Activated T-cell treated with anti-CD3 and anti-CD28 coated beads, Interleukin-2, amount 50 U/mL, for 1 hour (primary cell): ENCODE results near the gene VCL.
"Not testable (repeated sequence)": the region's sequence is repeated elsewhere in the genome, so short reads cannot be mapped to it uniquely, and the experiment has no call there.

Experiments
- DNase-seq: peaks from one replicate; pipeline ENCODE4 v3.0.0-alpha.2; 2020

The VCL gene

DNA sequence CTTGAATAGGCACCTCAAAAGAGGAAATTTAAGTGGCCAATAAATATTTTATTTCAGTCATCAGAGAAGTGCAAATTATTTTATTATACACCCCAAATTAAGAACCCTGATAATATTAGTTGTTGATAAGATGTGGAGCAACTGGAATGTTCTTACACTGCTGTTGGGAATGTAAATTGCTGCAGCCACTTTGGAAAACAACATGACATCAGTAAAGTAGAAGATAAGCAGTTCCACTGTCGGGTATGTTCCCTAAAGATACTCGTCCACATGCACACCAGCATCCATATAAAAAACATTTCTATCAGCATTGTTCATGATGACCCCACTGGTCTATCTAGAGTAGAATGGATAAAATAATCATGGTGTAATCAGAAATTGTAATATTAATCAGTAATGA lies 46.5 kb downstream of the VCL start:
- DNase-seq: no peak

DNA sequence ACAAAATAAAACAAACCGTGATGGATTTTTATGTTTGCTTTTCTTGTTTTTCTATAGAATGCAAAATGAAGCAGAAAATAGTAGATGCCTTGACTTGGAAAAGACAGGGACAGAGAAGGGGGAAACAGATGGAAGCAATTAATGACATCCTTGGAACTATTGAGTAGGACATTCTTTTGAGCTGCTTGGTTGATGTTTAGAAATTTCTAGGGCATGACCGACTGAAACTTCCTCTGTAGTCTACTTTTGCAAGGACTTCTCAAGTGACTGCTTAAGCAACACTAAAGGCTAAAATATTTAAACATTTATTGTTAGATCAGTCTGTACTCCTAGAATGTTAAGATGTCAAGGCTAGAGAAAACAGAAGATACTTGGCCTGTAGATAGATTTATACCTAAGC lies 49.4 kb downstream of the VCL start:
- DNase-seq: no peak

DNA sequence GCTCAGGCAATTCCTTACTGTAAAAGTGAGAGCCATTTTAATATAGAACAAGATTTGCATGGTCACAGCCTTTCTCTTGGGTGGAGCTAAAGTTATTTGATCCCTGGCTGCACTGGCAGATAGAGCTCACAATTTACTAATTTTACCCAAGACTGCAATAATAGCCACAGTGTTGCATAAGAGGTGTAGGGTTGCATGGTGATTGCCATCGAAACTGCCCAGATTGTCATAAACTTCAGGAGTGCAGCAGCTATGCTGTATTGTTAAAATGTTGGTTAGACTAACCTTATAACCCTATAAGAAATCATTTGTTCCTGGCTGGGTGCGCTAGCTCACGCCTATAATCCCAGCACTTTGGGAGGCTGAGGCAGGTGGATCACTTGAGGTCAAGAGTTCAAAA lies 50.0 kb downstream of the VCL start:
- no peak for DNase-seq

DNA sequence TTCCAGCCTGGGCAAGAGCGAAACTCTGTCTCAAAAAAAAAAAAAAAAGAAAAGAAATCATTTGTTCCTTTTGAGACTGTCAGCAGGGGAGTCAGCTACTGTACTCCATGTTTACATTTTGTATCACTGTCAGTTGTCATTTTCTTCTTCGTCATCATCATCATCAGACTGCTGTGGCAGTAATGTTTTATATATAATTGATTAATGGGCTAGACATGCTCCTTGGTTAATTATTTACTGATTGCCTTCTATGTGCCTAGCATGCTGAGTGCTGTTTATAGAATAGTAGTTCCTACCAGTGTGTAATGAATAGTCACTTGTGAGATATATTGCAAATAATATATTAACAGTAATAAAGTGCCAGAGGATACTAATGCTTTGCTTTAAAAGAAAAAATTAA lies 50.5 kb downstream of the VCL start:
- DNase-seq: no peak

DNA sequence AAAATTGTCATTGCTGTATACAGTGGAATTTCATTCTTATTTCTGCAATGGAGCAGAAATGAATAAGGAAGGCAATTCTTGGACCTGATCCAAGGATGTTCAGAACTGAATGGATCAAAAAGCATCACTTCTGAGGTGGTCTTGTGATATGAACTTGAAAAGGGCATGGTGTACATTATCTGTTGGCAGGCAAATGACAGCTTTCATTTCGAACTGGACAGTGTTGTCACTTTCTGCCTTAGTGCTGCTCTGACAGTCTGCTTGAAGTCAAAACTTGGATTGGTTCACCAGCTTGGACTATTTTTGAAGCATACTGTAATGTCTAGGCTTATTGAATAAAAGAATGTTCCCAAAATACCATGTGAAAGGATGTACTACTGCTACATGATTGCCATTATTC lies 52.0 kb downstream of the VCL start:
- DNase-seq: no peak

DNA sequence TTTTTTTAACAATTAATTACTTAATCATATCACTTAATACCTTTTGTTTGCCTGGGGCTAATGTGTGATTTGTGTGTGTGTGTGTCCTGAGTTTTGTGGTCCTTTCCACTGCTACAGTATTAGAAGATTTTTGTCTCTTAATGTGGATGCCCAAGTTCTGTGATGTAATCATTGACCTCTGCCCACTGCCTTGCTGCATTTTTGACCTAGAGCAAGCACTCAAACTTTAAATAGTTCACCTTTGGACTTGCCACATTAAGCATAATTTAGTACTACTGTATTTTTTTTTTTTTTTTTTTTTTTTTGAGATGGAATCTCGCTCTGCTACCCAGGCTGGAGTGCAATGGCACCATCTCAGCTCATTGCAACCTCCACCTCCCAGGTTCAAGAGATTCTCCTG lies 52.7 kb downstream of the VCL start:
- DNase-seq: no peak

DNA sequence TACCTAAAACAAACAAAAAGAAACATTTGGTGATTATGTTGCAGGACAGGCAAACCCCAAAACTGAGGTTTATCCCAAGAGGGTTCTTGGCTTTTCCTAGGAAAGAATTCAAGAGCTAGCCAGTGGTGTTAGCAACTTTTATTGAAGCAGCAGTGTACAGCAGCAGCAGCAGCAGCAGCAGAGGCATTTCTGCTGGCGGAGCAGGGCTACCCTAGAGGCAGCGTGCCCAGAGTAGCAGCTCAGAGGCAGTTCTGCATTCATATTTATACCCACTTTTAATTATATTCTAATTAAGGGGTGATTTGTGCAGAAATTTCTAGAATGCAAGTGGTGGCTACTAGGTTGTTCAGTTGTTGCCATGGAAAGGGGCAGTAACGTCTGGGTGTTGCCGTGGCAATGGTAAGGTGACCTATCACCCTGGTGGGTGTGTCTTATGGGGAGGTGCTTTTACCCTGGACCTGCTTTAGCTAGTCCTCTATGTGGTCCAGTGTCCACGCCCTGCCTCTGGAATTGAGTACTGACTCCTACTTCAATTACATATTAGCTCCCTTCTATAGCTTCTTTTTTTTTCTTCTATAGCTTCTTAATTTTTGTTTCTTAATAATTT lies 53.9 kb downstream of the VCL start:
- no peak for DNase-seq

DNA sequence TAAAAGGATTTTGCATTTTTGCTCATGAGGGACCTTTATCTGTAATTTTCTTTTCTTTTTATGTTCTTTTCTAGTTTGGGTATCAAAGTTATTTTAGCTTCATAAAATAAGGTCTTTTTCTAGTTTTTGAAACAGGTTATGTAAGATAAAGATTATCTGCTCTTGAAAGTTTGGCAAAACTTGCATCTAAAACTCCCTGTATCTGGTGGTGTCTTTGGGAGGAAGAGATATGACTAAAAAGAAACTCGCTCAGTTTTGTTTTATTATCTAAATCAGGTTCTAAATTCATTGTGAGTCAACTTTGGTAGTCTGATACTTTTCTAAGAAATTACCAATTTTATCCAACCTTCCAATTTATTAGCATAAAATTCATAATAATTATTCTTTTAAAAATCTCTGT lies 55.1 kb downstream of the VCL start:
- DNase-seq: no peak

DNA sequence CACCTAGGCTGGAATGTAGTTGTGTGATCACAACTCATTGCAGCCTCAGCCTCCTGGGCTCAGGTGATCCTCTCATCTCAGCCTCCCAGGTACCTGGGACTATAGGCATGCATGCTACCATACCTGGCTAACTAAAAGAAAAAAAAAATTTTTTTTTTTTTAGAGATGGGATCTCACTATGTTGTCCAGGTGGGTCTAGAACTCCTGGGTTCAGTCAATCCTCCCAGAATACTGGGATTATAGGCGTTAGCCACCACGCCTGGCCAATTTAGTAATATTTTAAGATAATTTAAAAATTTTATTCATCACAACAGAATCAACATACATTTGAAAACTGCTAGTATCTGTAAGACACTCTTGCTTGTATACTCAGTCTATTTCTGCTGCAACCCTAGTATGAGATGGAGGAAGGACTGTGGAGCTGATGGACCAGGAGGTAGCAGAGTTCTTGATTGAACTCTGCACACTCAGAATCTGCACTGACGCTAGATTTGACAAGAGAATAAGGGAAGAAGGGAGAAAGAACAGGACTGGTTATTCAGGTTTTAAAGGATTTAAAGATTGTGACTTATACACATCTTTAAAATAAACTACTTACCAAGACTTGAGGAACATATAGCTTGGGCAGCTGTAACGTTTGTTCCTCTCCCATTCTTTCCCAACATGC lies 57.6 kb downstream of the VCL start:
- DNase-seq: no peak

DNA sequence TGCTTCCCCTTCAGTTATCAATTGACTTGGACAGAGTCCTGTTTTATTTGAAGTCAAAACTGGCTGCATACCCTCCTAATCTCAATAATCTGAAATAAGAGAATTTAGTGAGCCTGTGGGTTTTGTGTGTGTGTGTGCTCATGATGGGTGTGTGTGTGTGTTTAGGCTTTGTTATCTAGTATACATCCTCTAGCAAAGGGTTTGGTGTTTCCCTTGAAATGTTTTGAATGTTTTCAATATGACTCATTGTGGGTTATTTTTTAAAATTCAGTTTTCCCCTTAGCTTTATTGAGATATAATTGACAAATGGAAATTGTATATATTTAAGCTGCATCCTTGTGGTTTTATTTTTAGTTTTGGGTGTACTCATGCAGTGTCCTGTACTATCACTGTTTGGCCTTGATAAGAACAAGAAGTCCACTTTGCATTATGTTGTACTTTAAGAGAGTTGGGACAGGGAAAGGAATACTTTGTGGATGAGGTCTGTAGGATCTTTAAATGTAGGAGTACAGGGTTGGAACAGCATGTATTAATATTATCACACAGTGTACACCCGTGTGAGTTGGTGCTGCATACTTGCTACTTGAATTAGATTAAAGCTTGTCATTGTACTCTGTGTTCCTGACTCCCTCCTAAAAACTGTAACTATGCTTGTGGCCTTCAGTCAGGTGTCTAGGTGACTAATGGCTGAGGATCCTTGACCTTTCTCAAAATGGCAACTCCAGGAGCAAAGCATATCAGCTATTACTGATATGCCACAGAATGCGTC lies 58.3 kb downstream of the VCL start:
- DNase-seq: no peak

DNA sequence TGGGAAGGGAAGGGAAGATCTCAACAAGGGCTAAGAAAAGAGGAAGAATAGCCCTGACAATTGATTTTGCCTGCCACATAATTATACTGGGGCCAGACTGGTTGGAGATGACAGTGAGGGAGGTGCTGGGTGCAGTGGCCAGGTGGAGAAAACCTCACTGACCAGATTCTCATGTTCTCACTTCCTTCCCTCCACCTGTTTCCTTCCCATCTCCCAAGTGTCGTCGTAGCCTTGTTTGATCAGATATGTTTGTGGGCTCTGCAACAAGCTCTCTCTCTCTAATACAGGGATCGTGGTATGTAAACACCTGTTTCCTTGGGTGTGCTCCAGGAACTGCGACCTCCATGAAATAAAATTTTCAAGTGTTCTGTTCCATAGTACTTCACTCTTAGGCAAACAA lies 60.2 kb downstream of the VCL start:
- DNase-seq: no peak

DNA sequence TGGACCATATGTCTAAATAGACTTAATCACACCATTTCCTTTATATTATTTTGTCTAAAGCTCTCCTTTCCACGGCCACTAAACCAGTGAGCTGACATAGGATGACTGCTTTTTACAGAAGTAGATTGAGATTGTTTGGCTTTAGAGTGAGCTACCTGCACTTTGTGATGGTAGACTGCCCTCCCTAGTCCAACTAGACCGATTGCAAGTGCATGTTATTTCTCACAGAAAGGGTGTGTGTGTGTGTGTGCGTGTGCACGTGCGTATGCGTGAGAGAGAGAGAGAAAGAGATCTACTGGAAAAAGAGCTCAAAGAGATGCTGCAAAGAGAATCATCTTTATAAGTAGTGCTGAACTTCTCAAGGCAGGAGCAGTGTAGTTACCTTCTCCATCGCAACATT lies 60.7 kb downstream of the VCL start:
- DNase-seq: no peak

DNA sequence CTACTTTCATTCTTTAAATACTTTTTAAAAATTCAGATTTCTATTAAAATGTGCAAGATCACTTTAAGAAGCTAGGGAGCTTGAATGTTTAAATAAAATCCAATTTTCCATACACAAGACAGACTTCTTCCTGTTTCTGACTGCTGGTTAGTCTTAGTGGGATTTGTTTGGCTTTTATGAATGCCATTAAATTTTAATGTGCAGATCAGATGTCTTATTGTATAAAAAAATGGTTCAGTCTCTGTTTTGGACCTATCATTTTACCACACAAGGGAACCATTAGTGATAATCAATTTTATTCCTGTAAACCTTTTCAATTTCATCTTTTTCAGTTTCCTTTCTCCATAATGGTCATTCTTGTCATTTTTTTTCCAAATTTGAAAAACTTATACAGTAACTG lies 63.2 kb downstream of the VCL start:
- DNase-seq: no peak

DNA sequence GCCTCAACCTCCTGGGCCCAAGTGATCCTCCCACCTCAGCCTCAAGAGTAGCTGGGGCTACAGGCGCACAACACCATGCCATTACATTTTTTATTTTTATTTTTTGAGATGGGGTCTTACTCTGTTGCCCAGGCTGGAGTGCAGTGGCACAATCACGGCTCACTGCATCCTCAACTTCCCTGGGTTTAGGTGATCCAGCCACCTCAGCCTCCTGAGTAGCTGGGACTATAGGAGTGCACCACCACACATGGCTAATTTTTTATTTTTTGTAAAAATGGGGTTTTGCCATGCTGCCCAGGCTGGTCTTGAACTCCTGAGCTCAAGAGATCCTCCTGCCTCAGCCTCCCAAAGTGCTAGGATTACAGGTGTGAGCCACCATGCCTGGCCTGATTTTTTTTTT lies 64.1 kb downstream of the VCL start:
- not testable (repeated sequence) for DNase-seq

DNA sequence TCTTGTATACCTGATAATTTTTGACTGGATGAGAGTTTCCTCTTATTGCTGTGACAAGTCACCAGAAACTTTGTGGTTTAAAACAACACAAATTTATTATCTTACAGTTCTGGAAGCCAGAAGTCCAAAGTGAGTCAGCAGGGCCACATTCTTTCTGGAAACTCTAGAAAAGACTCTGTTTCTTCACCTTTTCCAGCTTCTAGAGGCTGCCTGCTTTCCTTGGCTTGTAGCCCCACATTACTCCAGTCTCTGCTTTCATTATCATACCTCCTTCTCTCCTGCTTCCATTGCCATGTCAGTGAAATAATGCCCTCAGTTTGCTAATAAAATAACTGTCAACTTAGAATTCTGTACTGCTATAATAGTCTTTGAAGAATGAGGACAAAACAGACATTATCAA lies 65.3 kb downstream of the VCL start:
- no peak for DNase-seq

DNA sequence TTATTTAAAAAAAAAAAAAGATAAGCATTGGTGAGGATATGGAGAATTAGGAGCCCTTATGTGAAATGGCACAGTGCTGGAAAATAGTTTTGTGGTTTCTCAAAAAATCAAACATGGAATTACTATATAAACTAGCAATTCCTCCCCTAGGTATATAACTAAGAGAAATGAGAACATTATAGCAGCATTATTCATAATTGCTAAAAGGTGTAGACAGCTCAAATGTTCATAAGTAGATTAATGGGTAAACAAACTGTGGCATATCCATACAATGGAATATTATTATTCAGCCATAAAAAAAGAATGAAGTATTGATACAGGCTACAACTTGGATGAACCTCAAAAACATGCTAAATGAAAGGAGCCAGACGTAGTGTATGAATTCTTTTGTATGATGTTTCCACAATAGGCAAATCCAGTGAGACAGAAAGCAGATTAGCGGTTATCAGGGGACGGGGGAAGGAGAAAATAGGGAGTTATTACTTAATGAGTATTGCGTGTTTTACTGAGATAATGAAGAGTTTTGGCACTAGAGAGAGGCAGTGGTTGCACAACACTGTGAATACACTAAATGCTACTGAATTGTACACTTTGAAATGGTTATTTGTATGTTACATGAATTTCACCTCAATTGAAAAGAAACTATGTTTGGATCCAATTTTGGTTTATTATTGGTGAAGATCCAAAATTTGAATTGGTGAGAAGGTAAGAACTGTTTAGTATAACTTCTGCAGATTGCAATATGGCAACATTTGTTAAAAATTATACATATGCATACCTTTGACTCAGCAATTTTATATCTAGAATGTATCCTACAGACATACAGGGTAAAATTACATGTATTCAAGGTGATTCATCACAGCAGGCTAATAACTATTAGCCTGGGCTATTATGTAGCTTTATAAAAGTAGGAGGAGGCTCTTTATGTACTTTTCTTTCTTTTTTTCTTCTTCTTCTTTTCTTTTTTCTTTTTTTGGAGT lies 69.7 kb downstream of the VCL start:
- DNase-seq: no peak

DNA sequence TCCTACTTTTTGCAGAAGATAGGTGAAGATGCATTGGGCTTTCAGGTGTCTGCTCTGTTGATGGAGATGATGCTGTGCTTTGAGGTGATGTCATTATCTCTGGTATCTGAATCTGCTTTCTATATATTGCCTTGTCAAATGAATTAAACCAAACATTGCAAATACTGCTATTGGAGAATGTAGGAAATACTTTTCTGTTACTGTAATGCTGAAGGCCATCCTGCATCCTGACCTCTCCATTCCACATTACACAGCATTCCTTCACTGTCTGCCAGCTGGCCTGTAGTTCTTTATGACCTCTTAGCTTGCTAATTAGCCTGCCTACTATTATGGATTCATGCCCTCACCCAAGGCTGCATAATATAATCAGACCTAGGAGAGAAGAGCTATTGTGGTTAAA lies 73.2 kb downstream of the VCL start:
- no peak for DNase-seq

DNA sequence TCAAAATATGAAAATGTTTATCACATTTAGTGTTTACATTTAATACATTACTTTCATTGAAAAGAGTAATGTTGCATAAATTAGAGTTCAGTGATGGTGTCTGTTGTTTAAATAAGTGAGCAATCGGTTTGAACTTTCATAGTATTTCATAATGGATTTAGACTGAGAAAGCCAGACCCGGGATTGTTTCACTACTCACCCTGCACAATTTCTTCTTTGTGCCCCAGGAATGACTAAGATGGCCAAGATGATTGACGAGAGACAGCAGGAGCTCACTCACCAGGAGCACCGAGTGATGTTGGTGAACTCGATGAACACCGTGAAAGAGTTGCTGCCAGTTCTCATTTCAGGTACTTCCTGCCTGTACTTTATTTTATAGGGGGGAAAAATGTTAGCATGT lies 74.6 kb downstream of the VCL start:
- no peak for DNase-seq

DNA sequence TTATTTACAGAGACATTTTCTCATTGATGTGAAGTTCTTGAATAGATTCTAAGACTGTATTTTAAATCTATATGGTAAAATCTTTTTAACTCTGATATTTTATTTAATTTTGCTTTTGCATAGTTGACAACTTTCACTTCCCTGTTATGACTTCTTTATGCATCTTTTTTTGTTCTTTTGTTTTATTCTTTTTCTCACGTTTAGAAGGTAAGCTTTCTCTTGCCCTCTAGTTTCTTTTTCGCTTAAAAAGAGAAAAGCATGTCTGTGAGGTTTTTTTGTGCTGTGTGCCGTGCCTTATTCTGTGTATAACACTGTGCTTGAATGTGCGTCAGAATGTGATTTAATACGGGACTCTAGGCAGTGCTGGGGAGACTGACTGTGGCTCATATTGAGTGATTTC lies 78.0 kb downstream of the VCL start:
- no peak for DNase-seq

DNA sequence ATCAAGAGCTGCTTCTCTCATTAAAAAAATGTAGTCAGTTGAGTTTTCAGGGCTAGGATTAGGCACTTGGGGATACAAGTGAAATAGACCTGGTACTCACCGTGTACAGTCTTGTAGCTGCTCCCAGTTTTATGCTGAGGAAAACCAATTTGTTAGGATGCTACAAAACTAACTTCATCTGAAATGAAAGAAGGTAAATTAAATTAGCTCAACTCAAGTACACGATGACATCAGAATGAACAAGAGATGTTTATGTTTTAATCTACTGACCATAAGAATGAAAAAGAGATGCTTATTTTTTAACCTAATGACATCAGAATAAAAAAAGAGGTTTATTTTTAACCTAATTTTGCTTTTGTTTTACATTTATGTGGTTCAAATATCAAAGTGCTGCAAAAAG lies 79.0 kb downstream of the VCL start:
- no peak for DNase-seq

DNA sequence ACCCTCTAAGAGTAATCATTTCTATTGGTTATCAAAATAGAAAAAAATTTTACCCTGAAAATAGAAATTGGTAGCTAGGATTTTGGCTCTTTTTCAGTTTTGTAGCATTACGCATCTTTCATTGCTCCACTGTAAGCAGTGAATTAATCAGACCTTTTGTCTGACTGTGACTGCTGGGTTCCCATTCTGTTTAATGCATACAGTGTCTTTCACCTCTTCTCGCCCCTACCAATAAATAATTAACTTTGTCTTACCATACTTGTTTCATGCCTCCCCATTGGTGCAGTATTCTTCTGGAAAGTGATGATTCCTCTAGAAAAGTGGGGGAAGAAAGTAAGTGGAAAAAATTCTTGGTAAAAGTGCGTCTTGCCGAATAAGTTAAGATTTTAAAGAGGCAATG lies 79.5 kb downstream of the VCL start:
- no peak for DNase-seq

DNA sequence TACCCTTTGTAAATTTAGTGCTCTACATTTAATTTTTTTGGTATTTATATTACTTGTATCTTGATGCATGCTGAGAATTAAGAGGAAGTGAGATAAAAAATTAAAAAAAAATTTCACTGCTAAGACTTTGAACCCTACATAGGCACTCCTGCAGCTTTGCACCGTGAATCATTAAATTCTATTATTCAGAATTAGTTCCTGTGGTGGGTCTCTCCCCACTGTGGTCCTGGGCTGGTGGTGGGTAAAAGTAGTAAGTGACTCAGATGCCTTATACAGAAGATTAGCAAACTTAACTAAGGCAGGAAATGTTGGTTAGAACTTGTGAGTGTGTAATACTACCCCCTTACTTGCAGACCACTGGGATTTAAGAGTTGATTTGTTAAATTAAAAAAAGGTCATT lies 80.1 kb downstream of the VCL start:
- DNase-seq: no peak
